NK-92 treated with Interleukin-12 subunit alpha and Interleukin-12 subunit beta, amount 100 ng/mL, for 24 hours (cell line): Measurements from ENCODE around the gene SCEL.
"Not testable (repeated sequence)": the region's sequence is repeated elsewhere in the genome, so short reads cannot be mapped to it uniquely, and the experiment has no call there.

Source experiments
- DNase-seq: peaks from one replicate; lab custom pipeline; 2025; lab: John Stamatoyannopoulos, UW

SCEL gene

DNA sequence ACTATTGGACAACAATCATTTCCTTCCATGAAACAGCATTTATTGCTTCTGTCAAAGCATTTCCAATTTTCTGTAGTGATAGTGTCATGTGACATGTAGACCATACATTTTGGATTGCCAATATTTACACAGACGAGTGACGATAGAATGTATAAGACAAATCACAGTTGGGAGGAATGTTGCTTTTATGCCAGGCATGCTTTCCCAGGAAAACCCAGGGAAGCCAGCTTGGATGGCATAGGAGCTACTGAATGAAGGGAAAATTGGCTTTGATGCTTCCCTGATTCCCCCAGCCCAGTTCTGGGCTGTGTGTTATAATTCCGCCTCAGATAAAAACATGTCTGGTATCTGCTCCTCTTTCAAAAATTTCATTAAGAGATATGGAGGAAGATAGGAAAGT lies 22.5 kb downstream of the SCEL start:
- DNase-seq = no peak

DNA sequence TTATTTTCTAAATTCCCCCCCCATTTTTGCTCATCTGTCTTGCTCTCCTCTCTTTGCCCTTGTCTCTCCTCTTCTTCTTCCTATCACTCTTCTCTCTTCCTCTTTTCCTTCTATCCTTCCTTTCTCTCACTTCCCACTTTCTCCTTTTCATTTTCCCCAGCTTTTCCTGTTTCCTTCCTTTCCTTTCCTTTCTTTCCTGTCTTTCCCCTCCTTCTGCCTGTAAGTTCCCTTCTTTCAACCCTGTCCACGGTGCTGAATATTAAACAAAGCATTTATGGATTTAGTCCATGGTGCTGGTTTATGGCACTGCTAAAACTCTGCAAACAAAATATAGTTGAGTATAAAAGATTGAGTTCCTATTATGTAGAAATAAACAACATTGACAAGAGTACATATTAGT lies 27.6 kb downstream of the SCEL start:
- DNase-seq = no peak

DNA sequence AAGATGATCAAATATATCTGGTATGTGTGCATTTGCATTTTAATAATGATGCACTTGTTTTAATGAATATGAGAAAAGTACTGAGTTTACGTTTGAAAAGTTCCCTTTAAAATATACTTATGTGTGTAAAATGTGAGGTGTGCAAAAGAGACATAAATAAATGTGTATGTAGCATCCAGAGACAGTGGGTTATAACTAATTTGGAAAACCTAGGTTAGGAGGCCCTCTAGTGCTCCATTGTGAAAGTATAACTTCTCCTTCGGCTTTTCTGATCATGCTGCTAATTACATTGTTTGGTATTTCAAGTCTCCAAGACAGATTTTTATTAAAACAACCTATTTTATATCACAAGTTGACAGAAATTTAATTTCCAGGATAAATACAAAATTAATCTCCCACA lies 30.1 kb downstream of the SCEL start:
- no peak for DNase-seq

DNA sequence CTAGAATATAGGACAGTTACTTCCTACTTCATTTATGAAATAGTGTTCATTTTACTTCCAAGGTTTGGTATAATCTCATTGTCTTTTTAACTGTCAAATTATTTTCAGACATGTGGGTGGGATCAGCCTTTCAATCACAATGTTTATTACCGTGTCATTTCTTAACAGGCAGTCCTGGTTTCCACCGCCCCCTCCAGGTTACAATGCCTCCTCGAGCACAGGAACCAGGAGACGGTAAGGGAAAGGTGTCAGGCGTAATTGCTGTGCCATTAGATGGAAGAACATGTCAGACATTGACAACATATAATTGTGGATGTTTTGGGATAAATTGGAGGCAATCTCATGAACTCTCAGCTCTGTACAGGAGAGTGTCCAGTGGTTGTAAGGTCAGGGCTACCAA lies 36.5 kb downstream of the SCEL start:
- DNase-seq = no peak

DNA sequence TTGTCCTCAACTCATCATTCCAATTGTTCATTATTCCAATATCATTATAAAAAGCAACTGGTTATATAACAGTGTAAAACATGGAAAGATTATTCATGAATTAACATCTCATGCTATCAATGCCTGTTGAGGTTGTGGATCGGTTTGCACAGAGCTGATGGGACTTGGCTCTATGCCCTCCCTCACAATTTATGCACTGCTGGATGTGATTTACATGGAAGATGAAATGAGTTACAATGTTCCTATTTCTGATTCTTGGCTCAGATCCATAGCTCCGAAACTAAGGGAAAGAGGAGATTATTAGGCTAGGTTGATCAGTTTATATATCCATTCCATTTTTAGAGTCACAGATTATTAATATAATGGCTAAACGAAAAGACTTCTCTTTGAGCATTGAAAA lies 38.6 kb downstream of the SCEL start:
- no peak for DNase-seq

DNA sequence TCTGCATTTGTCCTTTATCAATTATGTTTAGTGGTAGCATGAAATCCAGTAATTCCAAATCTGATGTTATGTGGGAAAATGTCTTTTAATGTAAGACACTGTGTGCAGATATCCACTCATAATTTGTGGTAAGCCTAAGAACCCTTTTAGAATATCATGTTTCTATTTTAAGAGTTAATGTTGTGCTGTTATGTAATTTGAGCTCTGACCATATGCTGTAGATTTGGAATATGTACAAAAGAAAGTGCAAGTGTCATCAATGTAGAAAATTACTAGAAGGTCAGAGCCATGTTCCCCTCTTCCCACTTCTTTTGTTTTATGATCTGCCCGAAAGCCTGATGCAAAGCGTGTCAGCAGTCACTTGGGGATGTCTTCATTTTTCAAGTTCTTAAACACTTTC lies 44.5 kb downstream of the SCEL start:
- no peak for DNase-seq

DNA sequence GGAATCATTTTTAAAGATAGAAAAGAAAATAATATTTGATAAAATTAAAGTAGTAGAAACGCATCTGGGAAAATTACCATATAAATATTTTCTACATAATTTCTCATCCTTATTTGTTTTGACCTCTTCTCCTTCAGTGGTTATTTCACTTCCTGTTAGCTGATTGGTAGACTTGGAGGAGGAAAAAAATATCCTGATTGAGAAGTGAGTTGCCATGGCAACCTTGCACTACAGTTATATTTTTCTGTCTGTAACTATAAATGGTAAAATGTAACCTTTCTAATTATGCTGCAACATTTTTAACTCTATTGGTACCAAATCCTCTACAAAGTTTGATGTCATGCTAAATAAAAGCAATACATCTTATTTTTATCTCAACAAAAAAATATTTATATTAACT lies 45.2 kb downstream of the SCEL start:
- DNase-seq = no peak

DNA sequence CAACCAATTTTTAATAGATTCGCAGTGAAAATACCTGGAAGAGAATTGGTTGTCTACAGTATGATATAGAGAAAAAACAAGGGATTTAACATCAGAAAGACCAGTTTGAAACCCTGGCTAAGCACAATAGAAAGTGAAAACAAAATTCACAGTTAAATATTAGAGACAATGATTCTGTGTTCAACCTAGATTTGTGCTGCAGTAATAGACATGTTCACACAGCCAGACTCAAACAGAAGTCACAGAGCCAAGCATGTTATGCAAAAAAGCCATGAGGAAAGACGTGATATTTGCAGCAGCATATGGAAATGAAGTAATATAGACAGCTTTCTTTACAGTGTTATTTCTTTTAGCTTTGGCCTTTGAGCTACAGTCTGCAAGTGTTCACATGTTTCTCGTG lies 48.1 kb downstream of the SCEL start:
- no peak for DNase-seq

DNA sequence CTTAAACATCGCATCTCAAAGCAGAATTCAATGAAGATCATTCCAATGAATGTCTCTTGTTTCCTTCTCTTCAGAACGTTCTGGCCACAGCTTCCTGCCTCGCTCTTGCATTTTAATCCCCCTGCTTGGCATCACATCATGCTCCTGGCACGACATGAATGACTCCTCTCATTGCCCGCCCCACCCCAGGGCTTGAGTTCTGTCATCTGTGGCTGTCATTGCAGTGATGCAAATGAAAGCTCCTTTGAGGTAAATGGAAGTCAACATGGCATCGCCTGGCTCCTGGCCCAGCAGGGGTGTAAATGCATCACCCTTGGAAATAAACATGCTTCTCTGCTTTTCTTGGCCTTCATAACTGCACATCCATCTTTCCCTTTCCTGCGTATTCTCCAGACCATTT lies 48.6 kb downstream of the SCEL start:
- DNase-seq = no peak

DNA sequence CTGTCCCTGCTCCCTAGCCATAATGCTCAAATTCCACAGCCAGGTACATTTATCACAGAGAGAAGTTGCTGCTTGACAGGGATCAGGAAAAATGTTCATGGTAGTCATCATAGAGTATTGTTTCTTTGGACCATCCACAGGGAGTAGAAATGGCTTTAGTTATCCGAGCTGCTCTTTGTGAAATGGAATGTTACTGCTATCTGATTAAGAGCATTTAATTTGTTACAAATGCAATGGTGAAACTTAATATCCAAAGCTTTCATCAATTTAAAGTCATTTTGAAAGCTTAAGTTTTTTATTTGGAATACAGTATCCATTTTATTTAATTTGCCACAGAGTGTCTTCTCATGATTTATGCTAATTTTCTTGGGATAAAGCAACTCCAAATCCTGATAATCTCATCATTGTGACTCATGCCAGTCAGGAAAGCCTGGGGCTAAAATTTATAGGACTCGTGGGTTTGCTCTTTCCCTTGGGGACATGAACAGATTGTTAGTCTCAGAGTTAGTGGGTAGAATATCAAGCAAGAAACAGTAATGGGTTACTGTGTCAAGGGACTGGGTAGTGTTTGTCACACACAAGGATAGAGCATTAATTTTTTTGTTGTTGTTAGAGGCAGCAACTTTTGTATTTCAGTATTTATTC lies 59.8 kb downstream of the SCEL start:
- DNase-seq = no peak

DNA sequence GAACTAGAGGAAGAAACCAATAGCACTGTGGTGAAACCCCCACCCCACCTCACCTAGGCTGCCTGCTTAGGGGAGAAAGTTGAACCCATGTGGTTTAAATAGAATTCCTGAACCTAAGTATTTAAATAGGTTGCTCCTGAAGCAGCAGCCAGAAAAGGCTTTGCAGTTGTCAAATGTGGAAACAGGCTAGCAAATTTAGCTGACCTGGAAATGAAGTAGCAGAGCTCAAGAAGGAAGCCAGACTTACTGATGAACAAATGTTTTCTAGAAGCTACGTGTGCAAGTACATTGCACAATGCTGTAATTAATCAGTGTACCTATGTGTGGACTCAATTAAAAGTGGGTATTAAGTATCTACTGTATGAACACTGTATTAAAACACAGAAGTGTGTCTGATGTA lies 61.3 kb downstream of the SCEL start:
- no peak for DNase-seq

DNA sequence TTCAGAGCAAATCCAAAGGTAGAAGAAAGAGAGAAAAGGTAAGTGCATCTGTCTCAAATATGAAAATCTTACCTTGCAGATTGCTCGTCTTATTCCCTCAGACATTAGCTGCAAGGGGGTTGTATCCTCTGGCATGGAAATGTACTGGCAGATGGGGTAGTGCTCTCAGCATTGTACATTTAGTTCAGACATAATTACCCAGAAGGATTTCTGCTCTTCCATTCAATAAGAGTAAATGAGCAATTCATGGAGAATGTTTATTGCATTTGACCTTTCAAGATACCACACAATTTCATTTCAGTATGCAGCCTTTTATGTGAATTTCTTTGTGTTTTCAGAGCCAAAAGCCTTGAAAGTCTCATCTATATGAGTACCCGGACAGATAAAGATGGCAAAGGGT lies 63.8 kb downstream of the SCEL start:
- no peak for DNase-seq

DNA sequence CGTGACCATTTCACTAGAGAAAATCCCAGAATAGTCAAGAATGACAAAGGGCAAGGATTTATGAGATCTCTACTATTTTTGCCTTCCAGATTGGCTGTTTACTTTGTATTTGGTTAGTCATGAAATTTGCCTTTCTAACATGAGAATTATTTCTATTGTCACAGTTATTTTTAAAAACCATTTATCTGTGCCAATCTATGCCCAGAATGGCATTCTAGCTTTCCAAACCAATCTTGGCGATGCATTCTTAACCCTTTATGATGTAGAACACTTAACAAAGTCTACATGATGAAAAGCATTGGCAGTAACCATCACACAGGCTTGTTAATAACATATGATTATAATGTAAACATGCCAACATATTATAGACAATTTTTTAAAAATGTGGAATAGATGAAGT lies 65.2 kb downstream of the SCEL start:
- DNase-seq = no peak

DNA sequence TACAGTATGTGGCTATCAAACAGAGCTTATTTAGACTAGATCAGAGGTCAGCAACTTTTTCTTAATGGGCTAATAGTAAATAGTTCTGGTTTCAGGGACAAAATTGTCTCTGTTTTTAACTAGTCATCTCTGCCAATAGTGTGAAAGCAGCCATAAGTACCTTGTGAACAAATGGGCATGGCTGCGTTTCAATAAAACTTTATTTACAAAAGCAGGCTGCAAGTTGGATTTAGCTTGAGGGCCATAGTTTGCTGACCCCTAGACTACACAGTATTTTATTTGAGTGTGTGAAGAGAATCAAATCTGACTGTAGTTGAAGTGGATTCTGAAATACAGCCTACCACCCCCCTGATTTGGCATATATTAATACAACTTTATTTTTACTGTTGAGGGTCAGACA lies 75.6 kb downstream of the SCEL start:
- no peak for DNase-seq

DNA sequence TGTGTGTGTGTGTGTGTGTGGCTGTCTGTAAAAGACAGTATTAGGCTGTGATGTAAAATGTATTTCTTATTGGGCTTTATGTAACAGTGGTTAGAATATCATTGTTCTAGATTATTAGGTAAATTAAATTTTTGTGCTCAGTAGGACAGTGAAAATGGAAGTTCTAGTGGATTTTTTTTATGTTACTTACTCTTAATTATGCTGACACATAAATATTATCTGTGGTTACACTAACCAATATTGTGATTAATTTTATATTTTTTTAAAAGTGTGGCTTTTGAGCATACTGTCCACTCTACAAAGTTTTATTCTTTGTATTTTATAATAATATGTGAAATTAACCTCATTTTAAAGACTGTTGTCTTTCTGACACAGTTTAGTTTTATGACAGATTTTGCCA lies 80.5 kb downstream of the SCEL start:
- no peak for DNase-seq

DNA sequence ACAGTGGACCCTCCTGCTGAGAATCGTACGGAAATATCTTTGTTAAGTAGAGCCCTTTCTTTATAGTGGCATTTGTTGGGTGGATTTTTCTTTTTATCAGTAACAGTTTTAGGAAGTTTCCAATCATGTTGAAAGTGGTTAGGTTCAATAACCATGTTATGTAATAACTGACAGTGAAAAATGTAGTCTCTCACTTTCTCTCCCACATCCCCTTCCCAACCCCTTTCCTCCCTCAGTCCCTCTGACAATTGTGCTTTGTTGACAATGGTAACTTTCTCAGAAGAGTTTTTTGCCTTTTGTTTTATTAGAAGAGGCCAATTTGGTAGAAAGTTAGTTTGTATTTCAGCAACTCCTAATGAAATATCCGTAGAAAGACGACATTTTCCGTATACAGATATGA lies 84.1 kb downstream of the SCEL start:
- DNase-seq = no peak

DNA sequence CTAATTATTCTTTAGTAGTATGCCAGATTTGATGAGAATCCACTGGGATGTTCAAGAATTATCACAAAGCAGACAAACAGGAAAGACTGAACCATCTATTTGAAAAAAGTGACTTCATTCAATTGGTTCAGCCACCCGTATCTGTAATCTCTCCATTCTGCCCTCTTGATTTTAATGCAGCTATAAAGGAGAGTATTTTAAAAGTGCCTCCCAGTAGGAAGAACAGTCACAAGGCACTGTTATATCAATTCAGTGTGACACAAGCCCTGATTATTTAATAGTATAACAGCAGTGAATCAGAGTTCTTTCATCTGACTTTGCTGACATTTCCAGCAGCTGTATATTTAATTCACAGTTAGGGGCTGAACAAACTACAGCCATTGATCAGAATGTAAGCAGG lies 84.6 kb downstream of the SCEL start:
- DNase-seq = no peak

DNA sequence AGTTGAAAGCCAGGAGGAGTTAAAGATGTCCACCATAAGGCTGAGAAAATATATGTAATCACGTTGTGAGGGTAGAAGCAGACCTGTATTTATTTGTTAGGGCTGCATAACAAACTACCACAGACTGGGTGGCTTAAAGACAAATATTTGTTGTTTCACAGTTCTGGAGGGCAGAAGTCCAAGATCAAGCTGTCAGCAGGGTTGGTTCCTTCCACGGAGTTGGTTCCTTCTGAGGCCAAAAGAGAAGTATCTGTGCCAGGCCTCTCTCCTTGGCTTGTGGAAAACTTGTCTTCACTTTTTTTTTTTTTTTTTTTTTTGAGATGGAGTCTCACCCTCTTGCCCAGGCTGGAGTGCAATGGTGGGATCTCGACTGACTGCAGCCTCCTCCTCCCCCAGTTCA lies 88.3 kb downstream of the SCEL start:
- no peak for DNase-seq

DNA sequence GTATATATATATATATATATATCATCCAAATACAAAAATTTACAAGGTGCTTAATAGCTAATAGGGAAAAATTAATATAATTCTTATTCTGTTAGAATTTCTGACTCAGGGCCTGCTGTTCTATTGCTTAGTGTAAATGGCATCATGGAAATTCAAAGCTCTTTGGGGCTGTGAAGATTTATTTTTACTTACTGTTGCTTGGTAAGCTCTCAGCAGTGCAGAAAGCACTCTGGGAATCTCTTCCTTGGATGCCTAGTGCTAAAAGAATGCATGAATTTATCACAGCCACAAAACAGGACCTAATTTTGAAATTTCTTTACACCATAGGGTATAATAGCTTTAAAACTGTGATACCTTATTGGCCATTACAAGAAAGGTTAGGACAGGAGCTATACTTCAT lies 92.7 kb downstream of the SCEL start:
- DNase-seq = no peak

DNA sequence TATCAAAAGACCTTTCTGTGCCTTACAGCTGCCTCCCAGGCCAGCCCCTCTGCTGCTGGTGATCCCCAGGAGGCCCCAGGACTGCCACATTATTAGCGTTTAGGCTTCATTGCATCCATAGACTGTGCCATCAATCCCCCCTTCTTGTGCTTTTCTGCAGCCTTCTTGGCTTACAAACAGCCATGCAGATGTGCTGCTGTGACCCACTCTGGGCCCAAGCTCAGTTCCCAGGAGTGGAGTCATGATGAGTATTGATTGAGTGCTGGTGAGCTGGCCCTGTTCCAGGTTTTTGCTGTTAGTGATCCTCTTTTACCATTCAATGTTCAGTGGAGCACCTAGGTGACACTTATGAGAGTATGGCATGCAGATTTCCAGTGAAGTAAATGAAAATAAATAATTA lies 102.1 kb downstream of the SCEL start:
- no peak for DNase-seq

DNA sequence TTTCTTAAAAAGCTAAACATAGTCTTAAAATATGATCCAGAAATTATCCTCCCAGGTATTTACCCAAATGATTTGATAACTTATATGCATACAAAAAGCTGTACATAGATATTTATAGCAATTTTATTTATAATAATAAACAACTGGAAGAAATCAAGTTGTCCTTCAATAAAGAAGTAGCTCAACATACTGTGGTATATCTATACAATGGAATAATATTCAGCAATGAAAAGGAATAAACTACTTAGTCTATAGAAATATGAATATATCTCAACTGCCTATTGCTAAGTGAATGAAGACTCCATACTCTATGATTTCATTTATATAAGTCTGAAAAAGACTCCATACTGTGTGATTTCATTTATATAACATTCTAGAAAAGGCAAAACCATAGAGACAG lies 114.9 kb downstream of the SCEL start:
- DNase-seq = no peak

DNA sequence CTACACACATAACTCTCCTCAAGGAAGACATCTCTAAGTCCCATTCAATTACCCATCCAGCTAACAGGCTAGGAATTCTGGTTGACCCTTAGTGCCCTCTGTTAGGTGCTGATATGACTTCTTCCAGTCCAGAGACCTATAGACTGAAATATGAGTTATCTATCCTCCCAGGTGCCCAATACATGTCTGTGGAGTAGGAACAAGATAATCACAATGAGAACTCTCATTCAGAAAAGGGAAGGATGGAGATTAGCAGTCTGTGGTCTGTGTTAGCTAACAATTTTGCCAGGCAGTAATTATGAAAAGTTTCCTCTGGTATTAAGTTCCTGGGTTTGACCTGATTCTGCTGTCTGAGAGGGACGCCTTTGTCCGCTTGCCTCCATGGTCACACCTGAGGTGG lies 117.8 kb downstream of the SCEL start:
- no peak for DNase-seq

DNA sequence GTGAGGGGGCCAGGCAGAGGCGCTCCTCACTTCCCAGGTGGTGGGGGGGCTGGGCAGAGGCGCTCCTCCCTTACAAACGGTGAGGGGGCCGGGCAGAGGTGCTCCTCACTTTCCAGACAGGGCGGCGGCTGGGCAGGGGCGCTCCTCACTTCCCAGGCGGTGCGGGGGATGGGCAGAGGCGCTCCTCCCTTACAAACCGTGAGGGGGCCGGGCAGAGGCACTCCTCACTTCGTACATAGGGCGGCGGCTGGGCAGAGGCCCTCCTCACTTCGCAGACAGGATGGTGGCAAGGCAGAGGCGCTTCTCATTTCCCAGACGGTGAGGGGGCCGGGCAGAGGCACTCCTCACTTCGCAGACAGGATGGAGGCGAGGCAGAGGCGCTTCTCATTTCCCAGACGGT lies 124.5 kb downstream of the SCEL start:
- not testable (repeated sequence) for DNase-seq

DNA sequence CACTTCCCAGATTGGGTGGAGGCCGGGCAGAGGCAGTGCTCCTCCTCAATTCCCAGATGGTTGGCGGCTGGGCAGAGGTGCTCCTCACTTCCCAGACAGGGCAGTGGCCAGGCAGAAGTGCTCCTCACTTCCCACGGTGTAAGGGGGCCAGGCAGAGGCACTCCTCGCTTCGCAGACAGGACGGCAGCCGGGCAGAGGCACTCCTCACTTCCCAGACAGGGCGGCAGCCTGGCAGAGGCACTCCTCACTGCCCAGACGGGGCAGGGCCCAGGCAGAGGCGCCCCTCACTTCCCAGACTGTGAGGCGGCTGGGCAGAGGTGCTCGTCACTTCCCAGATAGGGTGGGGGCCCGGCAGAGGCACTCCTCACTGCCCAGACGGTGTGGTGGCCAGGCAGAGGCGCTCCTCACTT lies 125.3 kb downstream of the SCEL start:
- DNase-seq = no peak

DNA sequence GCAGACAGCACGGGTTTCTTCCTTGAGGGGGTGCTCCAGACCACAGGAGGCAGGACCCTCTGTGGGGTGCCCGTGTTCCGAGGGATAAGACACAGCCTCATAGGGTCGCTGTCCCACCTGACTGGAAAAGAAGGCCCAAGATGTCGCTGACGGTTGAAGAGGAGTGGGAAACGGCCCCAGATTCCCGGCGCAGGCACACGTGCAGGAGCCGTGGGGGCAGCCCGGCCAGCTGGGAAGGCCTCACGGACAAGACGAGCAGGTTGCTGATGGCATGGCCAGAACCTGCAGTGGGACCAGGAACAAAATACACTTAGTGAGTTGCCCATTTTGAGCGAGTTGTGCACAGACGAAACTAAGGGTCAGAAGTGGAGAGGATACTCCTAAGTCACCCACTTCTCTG lies 126.8 kb downstream of the SCEL start:
- not testable (repeated sequence) for DNase-seq
